Stimulated activated CD4-positive, alpha-beta T cell treated with anti-CD3 and anti-CD28 coated beads, Interleukin-15, amount 100 ng/mL, for 24 hours (primary cell): ENCODE results near the gene SRRM3.
A peak's percentile ranks its signal among the peaks of the same experiment; 100 is the strongest.
"Not testable (repeated sequence)": the region's sequence is repeated elsewhere in the genome, so short reads cannot be mapped to it uniquely, and the experiment has no call there.

ENCODE experiments used
- DNase-seq: peaks from one replicate; pipeline ENCODE4 v3.0.0-alpha.2; 2020

Gene SRRM3

DNA sequence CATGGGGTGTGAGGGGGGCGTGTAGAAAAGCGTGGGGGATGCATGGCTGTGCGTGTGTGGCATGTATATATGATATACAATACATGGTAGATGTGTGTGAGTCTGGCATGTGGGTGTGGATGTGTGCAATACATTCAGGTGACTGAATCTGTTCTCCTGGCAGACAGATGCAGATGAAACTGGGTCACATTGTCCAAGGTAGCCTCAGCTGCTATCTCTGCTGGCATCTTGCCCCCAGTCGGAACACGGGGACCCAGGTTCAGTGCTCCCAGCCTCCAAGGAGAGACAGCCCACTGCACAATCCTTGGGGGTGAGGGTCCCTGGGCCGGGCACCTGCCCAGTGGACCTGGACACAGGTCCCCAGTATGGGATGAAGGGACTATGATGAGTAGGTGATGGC is 12.4 kb upstream of the SRRM3 start:
- DNase-seq = no peak

DNA sequence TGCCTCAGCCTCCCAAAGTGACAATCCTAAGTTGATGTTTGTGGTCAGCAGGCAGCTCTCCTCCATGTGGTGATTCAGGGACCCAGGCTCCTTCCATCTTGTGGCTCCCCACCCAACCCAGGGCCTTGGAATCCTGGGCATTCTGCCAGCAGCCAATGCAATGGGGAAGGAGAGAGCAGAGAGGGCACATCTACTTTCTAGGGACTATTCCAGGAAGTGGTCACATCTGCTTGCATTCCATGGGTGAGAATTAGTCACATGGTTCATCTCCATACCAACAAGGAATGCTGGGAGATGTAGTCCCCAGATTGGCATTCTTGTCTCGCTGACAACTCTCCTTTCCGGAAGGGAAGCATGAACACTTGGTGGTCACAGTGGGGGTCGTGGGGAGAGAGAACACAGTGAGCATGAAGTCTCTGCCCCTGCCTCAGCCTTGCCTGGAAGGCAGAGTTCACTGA is 9.9 kb upstream of the SRRM3 start:
- no peak for DNase-seq

DNA sequence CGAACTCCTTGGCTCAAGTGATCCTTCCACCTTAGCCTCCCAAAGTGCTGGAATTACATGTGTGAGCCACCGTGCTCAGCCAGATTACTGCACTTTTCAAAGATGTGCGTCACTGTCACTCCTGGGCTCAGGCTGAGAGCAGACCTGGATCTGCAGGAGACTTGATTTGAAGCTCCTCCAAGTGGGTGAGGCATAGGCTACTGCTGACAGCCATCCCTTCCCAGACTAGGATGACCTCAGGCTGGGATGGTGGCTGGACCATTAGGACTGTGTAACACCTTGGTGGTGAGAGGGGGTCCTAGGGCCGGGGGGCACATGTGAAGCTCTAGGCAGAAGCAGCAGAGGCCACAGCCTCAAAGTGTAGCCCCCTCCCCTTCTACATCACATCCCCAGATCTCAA is 8.2 kb upstream of the SRRM3 start:
- no peak for DNase-seq

DNA sequence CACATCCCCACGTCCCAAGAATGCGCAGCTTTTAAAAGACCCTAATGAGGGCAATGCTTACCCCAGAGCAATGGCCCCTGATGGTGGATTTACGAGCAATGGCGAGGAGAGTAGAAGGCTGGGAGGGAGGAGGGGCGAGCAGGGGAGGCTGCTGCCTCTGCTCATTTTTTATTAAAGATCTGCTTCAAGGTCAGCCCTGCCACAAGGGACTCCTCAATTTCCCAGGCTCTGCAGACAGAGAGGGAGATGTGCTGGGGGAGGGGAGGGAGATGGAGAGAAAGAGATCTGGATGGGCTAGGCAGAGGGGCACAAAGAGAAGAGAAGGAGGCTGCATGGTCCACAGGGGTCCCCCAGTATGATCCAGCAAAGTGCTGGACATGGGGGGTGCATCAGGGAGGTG is 7.8 kb upstream of the SRRM3 start:
- DNase-seq = no peak

DNA sequence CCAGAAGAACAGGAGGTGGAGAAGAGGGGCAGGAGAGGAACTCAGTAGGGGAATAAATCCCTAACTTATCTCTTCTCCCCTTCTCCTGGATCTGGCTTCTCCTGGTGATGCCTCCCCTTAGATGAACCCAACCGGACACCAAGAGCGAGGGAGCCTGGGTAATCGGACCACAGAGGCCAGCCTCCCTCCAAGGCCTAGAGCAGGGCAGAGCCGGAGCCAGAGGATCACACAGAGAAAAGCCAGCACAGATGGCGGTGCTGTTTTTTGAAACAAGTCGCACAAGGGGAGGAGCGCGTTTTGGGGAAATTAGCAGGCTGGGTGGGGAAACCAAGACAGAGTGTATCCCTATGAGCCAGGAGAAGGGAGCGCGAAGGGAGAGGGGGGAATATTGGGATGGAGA is 4.9 kb upstream of the SRRM3 start:
- no peak for DNase-seq

DNA sequence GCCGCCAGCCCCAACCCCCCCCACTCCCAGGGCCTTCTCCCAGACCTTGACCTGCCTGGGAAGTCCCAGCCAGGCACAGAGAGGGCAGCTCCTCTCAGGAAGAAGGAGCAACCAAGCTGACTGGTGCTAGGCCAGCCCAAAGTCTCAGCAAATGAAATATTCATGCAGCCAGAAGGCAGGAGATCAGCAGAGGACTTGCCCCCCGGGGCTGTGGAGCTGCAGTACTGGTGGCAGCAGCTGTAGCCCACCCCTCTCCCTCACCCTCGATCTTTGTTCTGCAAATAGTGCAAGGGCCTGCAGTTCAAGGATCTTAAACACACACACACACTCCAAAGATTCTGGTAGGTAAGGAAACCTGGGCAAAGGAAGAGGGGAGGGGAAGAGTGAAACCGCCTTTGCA is 3.5 kb upstream of the SRRM3 start:
- no peak for DNase-seq

DNA sequence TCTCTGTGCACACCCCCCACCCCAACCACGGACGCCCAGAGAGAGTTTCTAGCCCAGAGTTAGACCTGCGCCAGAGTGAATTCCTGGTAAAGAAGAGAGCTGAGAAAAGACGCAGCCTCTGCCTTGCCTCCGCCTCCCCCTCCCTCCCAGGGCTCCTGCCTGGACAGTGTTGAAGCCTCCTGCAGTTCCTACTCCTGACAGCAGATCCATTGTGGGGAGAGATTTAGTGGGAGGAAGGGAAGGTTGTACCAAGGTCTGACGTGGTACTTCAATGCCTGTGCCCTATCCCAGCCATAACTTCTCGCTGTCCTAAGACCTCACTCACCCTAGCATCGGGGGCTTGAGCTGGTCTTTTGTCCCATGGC is 952 bp downstream of the SRRM3 start:
- no peak for DNase-seq

DNA sequence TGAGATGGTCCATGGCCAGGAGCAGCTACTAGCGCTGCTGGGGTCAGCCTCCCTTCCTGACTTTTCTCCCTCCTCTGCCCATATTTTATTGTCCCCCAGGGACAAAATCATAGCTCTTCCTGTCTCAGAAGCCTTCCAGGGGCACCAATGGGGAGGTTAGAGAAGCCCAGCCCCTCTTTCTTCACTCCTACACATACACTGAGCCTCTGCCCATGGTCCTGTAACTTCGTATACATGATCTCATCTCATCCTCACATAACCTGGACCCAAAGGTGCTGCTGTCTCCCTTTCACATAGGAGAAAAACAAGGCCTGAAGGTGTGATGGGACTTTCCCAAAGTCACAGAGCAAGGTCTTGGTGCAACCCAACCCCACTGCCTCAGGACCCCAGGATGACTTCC is 2.5 kb downstream of the SRRM3 start:
- DNase-seq = no peak

DNA sequence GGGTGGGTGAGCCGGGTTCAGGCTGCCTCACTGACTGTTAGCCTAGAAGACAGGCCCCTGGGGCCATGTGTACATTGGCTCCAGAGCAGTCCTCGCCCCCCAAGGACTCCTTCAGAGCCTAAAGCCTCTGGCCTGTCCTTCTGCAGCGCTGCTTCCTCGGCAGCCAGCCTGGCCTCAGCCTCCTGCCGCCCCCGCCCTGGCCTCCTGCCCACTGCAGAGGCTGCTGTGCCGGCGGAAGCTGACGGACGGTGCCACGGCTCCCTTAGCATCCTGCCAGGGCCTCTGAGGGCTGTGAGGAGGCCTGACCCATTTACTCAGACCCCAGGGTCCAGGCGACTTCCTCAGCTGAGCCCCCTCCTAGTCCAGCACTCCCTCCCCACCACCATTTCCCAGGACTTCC is 4.9 kb downstream of the SRRM3 start:
- DNase-seq = no peak

DNA sequence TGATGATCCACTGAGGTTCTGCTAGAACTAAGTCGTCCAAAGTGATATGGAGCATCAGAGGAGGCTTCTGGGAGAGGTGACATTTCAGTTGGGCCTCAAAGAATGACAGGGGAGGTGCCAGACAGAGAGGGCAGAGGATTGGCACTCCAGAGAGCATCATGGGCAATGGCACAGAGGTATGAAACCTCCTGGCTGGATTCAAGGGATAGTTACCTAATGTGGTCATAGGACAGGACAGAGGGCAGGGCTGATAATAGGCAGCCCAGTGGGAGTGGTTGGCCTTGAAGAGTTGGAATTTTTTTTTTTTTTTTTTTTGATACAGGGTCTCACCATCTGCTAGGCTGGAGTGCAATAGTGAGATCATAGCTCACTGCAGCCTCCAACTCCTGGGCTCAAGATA is 7.6 kb downstream of the SRRM3 start:
- no peak for DNase-seq

DNA sequence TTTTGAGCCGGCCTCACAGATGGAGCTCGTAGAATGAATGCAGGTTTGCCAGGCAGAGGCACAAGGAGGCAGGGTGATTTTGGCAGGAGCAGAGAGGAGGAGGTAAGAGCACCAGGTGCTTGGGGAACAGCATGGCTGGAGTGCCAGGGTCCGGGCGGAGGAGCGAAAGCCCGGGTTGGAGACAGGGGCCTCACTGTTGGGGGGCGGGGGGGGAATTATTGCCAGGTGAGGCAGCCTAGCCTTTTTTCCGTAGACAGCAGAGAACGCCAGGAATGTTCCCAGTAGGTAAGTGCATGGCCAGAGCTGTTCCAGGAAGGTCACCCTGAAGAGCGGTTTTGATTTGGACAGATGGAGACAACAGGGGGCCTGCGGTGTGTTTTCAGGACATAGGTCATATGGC is 9.5 kb downstream of the SRRM3 start:
- DNase-seq = no peak

DNA sequence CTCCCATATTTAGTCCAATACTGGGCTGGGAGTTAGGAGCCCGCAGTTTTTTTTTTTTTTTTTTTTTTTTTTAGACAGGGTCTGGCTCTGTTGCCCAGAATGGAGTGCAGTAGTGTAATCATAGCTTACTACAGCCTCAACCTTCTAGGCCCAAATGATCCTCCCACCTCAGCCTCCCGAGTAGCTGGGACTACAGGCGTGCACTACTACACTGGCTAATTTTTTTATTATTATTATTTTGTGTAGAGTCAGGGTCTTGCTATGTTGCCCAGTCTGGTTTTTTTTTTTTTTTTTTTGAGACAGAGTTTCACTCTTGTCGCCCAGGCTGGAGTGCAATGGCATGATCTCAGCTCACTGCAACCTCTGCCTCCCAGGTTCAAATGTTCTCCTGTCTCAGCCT is 13.7 kb downstream of the SRRM3 start:
- not testable (repeated sequence) for DNase-seq

DNA sequence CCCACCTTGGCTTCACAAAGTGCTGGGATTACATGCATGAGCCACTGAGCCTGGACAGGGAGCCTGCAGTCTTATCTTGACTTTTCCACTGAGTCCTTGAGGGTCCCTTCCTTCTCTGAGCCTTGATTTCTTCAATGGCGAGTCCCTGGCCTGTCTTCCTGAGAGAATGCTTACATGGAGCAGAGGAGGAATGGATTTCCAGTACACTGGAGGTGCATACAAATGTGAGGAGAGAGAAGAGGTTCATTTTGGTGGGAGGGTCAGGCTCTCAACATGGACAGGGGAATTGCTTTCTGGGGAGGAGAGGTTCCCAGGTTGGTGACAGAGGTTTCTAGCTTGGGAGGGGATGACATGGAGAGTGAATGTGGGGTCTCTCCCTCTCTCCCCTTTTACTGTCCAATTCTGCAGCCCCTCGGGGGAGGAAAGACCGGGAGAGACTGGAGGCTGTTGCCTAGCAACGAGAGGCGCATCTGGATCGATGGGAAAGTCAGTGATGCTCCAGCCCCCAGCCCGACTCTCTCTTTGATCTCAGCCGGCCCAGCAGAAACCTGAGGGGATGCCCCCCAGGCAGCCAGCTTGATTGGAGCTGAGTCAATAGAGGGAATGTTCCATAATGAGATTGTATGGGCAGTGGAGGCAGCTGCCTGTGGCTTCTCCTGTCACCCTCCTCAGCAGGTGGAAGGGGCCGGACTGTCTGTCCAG is 14.8 kb downstream of the SRRM3 start:
- DNase-seq = no peak

DNA sequence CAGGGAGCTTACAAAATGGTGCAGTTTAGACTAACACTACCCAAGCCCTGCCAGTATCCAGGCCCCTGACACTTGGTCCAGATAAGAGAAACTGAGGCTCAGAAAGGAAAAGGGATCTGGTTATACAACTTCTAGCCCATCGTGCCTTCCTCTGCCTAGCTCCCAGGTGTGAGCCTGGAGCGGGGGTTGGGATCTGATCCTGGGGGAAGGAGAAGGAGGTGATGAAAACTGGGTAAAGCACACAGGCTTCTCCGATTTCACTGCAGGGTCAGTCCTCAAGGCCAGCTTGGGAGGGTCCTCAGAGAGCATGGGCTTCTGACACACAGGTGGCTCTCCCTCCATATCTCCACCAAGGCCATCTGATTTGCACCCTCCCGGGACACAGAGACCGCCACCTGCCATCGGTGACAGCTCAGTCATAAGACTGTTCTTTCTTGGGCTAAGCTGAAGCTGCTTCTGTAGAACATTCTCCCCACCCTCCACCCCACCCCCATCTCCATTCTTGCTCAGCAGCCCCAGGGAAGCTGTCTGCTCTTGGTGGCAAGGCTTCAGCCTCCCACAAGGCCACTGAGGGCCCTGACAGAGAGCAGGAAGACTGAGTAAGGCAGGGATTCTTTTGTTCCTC is 16.4 kb downstream of the SRRM3 start:
- DNase-seq = no peak

DNA sequence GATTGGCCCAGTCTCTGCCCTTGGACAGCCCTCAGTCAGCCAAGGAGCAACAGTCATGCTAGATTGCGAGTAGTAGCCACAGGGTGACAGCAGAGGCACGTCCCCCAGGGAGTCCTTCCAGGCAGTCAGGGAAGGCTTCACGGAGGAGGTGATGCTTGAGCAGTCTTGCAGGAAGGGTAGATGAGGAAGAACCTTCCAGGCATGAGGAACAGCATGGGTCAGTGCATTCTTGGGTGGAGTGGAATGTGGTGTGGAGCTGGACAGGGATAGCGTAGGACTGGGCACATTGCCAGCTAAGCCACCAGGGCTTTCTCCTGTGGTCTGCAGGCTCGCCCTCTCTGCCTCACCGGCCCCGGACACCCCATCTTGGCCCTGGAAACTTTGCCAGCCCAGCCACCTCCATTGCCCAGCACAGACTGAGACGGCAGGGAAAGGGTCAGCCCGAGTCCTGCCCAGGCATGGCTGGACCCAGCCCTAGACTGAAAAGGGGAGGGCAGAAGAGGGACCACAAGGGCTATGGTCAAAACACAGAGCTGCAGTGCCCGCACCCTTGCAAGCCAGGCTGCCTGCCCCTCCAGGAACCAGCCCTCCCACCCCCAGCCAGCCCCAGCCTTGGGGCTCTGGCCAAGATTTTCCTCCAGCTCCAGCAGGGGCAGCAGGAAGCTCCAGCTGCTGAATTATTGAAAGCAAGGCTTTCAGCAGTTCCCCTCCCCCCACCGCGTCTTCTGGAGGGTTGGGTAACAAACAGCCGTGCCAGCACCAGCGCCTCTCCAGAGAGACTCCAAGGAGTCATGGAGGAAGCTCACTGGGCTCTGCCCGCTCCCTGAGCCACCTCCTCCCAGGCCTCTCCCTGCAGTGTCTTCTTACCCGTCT is 18.7 kb downstream of the SRRM3 start:
- DNase-seq = no peak

DNA sequence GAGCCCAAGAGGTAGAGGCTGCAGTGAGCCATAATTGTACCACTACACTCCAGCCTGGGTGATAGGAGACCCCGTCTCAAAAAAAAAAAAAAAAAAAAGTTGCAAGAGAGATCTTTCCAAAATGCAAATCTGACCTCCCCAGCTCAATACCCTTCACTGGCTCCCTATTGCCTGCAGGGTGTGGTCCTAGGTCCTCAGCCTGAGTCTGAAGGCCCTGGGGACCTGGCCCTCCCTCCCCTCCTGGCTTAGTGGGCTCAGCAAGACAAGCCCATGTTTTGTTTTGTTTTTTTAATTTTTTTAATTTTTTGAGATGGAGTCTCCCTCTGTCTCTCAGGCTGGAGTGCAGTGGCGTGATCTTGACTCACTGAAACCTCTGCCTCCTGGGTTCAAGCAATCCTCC is 20.6 kb downstream of the SRRM3 start:
- DNase-seq = no peak

DNA sequence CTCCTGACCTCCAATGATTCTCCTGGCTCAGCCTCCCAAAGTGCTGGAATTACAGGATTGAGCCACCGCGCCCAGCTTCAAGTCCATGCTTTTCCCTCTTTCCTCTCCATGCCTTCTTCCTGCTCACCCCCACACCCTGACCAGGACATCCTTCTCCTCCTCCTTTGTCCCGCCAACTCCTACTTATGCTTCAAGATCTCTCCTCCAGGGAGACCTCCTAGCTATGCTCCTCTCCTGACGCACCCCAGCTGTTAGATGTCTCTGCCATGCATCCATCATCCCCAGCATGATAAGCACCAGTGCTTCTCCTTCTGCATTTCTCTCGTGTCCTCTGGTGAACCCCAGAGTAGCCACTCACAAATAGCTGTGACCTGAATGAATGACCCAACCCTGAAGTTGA is 21.1 kb downstream of the SRRM3 start:
- DNase-seq = no peak

DNA sequence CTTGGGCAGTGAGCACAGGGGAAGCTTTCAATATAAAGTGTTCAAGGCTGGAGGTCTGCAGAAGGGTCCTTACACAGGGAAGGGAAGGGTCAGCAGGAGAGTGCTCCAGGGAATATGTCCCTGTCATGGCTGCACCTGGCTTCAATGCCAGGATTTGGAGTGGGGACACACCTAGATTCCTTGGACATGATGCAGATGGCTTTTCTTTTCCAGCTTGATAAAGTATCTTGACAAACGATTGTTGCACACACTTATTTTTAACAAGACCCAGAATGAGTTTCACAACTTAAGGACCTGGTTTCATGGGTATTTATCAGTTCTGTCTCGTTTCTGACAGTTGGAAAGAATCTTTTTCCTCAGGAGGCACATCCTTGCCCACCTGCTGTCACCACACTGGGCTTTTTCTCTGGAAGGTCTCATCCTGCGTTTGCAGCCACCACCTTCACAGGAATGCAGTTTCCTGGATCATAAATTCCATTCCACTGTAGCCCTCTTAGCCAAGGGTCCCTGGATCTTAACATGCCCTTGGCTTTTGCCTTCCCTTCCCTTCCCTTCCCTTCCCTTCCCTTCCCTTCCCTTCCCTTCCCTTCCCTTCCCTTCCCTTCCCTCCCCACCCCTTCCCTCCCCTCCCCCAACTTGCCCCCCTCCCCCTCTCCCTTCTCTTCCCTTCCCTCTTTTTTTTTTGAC is 21.7 kb downstream of the SRRM3 start:
- no peak for DNase-seq

DNA sequence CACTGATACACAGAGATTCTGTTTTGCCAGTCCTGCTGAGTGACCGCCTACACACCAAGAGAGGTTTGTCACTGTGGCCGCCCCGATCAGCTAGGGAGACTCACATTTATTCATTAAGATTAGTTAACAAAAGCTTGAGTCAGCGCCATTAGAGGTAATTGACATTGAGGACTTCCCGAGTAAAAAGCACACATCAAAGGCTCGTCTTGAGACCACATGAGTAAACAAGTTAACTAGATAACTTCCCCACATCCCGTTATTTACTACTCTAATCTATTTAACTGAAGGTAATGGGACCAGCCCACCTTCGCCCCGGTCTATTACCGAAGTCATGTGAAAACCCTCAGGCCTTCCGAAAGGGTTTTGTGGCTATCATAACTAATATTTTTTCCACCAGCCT is 23.0 kb downstream of the SRRM3 start:
- DNase-seq = no peak

DNA sequence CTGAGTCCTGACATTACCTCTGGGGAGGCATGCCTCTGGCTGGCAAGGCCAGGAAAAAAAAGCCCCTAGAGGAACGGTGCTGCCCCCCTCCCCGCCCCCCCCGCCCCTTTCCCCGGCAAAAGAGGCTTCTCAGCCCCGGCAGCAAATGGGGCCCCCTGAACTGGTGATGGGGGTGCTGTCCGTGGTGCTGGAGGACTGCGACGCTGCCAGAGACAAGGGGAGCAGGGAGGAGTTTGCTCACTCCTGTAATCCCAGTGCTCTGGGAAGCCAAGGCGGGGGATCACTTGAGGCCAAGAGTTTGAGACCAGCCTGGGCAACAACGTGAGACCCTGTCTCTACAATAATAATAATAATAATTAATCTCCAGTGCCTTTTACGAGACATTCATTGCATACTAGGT is 23.7 kb downstream of the SRRM3 start:
- DNase-seq = peak; percentile 38

DNA sequence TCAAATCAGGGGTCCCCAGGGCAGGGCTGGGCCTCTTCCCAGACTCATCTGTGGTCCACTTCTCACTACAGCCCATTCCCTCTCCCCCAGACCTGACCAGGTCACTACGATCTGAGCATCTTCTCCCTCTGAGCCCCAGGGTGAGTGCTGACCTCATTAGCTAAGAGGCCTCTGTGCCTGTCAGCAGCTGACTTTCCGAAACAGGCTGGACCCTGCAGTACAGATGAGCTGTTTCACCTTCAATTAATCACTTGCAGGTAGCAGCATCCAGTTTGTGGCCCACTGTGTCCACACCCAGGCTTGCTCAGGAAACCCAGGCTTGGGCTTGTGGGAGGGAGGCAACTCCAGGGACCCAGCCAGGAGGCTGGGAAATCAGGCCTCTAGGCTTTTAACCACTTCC is 24.3 kb downstream of the SRRM3 start:
- no peak for DNase-seq

DNA sequence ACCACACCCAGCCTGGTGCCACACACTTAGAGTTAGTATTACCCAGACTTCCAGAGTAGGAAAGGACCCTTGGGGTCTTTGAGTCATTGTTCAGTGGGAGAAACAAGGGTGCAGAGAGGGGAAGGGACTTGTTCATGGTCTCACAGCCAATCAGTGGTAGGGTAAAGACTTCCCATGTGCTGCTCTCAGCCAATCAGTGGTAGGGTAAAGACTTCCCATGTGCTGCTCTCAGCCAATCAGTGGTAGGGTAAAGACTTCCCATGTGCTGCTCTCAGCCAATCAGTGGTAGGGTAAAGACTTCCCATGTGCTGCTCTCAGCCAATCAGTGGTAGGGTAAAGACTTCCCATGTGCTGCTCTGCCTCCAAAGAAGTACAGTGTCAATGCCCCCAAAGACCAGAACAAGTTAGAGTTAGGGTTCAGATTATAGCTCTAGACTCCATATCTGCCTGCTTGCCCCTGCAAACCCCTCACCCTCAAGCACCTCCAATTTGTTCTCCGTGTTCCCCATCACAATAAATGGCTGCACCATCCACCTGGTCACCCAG is 25.3 kb downstream of the SRRM3 start:
- DNase-seq = not testable (repeated sequence)

DNA sequence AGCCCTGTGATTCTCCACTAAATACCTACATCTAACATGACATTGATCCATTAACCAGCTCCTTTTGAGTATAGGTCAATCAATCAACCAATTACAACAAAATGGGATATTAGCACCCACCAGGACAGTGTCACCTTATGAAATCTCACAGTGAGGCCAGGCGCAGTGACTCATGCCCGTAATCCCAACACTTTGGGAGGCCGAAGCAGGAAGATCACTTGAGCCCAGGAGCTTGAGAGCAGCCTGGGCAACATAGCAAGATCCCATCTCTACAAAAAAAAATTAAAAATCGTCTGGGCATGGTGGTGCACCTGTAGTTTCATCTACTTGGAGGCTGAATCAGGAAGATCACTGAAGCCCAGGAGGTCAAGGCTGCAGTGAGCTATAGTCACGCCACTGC is 28.5 kb downstream of the SRRM3 start:
- no peak for DNase-seq
